WI38 (cell line): ENCODE measurements around the gene GZF1.
"Not testable (repeated sequence)": the region's sequence is repeated elsewhere in the genome, so short reads cannot be mapped to it uniquely, and the experiment has no call there.

Experiments
- H3K4me3 ChIP-seq: 2 replicates; pipeline ENCODE4 v1.5.1; 2011; ENCODE audit warnings: low read depth, mild to moderate bottlenecking, control low read depth, low read length
- CTCF ChIP-seq: IDR thresholded peaks from 2 replicates; pipeline ENCODE4 v1.5.1; 2012; ENCODE audit warnings: low read depth, mild to moderate bottlenecking, control low read depth, low read length

GZF1 gene

GRCh38 chr20:23344336-23344735 lies 17.6 kb upstream of the GZF1 start:
- no peak overlapping the region for H3K4me3 ChIP-seq
- TF ChIP-seq CTCF = no peak

- no peak for TF ChIP-seq CTCF
- H3K4me3 ChIP-seq = no peak overlapping the region
Measured at GRCh38 chr20:23346002-23346401, 16.0 kb upstream of the GZF1 start.

GRCh38 chr20:23347791-23348190 lies 14.2 kb upstream of the GZF1 start:
- H3K4me3 ChIP-seq = no peak overlapping the region
- no peak for TF ChIP-seq CTCF

- not testable (repeated sequence) for H3K4me3 ChIP-seq
Measured at GRCh38 chr20:23348510-23348909, 13.5 kb upstream of the GZF1 start.

GRCh38 chr20:23349338-23350195 lies 12.4 kb upstream of the GZF1 start:
- TF ChIP-seq CTCF = no peak
- peak overlapping the region; percentile 93 for H3K4me3 ChIP-seq

GRCh38 chr20:23350196-23350903 lies 11.6 kb upstream of the GZF1 start, which contains the start of gene NXT1:
TSS of gene NXT1 (plus strand) at chr20:23350791. CDS start at chr20:23354042, 3,251 bp downstream.
- no peak for TF ChIP-seq CTCF
- peak within 1 kb of the TSS; percentile 93 for H3K4me3 ChIP-seq

GRCh38 chr20:23350904-23351838 lies 10.8 kb upstream of the GZF1 start:
- H3K4me3 ChIP-seq = peak overlapping the region; percentile 93
- no peak for TF ChIP-seq CTCF
